ENCODE measurements around the gene DPP9. TPM values are rescaled to one million over a fixed set of nuclear protein-coding genes. Genes with fewer than 3 reads are reported as not detected.

DPP9 gene
- total and polyA plus RNA-seq, 7 experiments from 2014 or later, result 16.4 to 90.7 (median 80.1) TPM

GRCh38 chr19:4662812-4663211 lies 60.8 kb downstream of the DPP9 start:
- Mint-ChIP-seq H3K27me3 (no peaks in the 10 kb centered on the region), H3K4me3 (no peak overlapping the region), H3K9me3 (no peaks in the 10 kb centered on the region), H3K4me1 (peaks cover 0 to 11% (median 4%) of the 10 kb centered on the region in 7 donors), H3K27ac (peak overlapping the region in 2 of 9 donors; percentile 36 to 52), H3K36me3 (peaks cover 0 to 16% (median 4%) of the 10 kb centered on the region in 5 donors)
- peaks cover 0 to 80% (median 23%) of the 10 kb centered on the region in 3 experiments for H3K36me3 ChIP-seq (ENCODE audit: control insufficient read depth in 2 of 3, insufficient read depth in 3 of 3, low read length in 3 of 3)
- H3K27ac ChIP-seq (ENCODE audit: low read depth, low read length), result no peak overlapping the region
- ATAC-seq, result no peak
- no peak for DNase-seq
- CTCF ChIA-PET, result no interaction called here
- H3K4me1 ChIP-seq (ENCODE audit: control insufficient read depth in 2 of 2, insufficient read depth in 2 of 2, low read length in 2 of 2), result no peaks in the 10 kb centered on the region
- no peak overlapping the region for H3K4me3 ChIP-seq (ENCODE audit: low read length)
- H3K9me3 ChIP-seq (ENCODE audit: control insufficient read depth in 2 of 3, low read length in 3 of 3), result no peaks in the 10 kb centered on the region
- intact Hi-C loops (cut with micrococcal nuclease), result no loop called here
- H3K27me3 ChIP-seq (ENCODE audit: control insufficient read depth in 2 of 2, insufficient read depth in 2 of 2, low read length in 2 of 2), result no peaks in the 10 kb centered on the region
- POLR2A ChIA-PET, result no interaction called here

- Histone ChIP-seq H3K27ac (ENCODE audit: low read depth, low read length) (no peak overlapping the region), H3K36me3 (ENCODE audit: control insufficient read depth in 2 of 3, insufficient read depth in 3 of 3, low read length in 3 of 3) (peaks cover 0 to 81% (median 23%) of the 10 kb centered on the region in 3 experiments), H3K9me3 (ENCODE audit: control insufficient read depth in 2 of 3, low read length in 3 of 3) (no peaks in the 10 kb centered on the region), H3K4me1 (ENCODE audit: control insufficient read depth in 2 of 2, insufficient read depth in 2 of 2, low read length in 2 of 2) (no peaks in the 10 kb centered on the region), H3K4me3 (ENCODE audit: low read length) (no peak overlapping the region), H3K27me3 (ENCODE audit: control insufficient read depth in 2 of 2, insufficient read depth in 2 of 2, low read length in 2 of 2) (no peaks in the 10 kb centered on the region)
- POLR2A ChIA-PET, result no interaction called here
- Mint-ChIP-seq H3K36me3 (peaks cover 0 to 14% (median 4%) of the 10 kb centered on the region in 5 donors), H3K9me3 (no peaks in the 10 kb centered on the region), H3K27ac (no peak overlapping the region), H3K27me3 (no peaks in the 10 kb centered on the region), H3K4me1 (peaks cover 0 to 11% (median 4%) of the 10 kb centered on the region in 7 donors), H3K4me3 (no peak overlapping the region)
- ATAC-seq (no peak), DNase-seq (no peak)
- intact Hi-C loops (cut with micrococcal nuclease), result no loop called here
- CTCF ChIA-PET, result no interaction called here
Observed at GRCh38 chr19:4662020-4662695, 61.5 kb downstream of the DPP9 start.

- H3K9me3 Mint-ChIP-seq, result no peaks in the 10 kb centered on the region
- CTCF ChIA-PET, result no interaction called here
Observed at GRCh38 chr19:4660993-4661392, 62.6 kb downstream of the DPP9 start.

GRCh38 chr19:4660181-4660791 lies 63.4 kb downstream of the DPP9 start:
- POLR2A ChIA-PET, result no interaction called here
- H3K27ac Mint-ChIP-seq, result peak overlapping the region in 1 of 9 donors; percentile 34
- ATAC-seq, result peak; percentile 26

More at GRCh38 chr19:4660993-4661392, 62.6 kb downstream of the DPP9 start:
- H3K4me1 ChIP-seq (ENCODE audit: control insufficient read depth in 2 of 2, insufficient read depth in 2 of 2, low read length in 2 of 2), result no peaks in the 10 kb centered on the region
- H3K9me3 ChIP-seq (ENCODE audit: control insufficient read depth in 2 of 3, low read length in 3 of 3), result no peaks in the 10 kb centered on the region
- Mint-ChIP-seq H3K27me3 (no peaks in the 10 kb centered on the region), H3K27ac (peak overlapping the region in 4 of 9 donors; percentile 49 to 72 (median 57)), H3K36me3 (peaks cover 0 to 14% (median 4%) of the 10 kb centered on the region in 5 donors), H3K4me3 (no peak overlapping the region), H3K4me1 (peaks cover 0 to 11% (median 4%) of the 10 kb centered on the region in 7 donors)
- no peak for DNase-seq
- POLR2A ChIA-PET, result no interaction called here
- intact Hi-C loops (cut with micrococcal nuclease), result no loop called here
- no peak overlapping the region for H3K27ac ChIP-seq (ENCODE audit: low read depth, low read length)
- no peak overlapping the region for H3K4me3 ChIP-seq (ENCODE audit: low read length)
- no peaks in the 10 kb centered on the region for H3K27me3 ChIP-seq (ENCODE audit: control insufficient read depth in 2 of 2, insufficient read depth in 2 of 2, low read length in 2 of 2)
- ATAC-seq, result no peak
- peaks cover 0 to 83% (median 23%) of the 10 kb centered on the region in 3 experiments for H3K36me3 ChIP-seq (ENCODE audit: control insufficient read depth in 2 of 3, insufficient read depth in 3 of 3, low read length in 3 of 3)

GRCh38 chr19:4657835-4658234 lies 65.8 kb downstream of the DPP9 start:
- Histone ChIP-seq H3K4me1 (ENCODE audit: control insufficient read depth in 2 of 2, insufficient read depth in 2 of 2, low read length in 2 of 2) (no peaks in the 10 kb centered on the region), H3K36me3 (ENCODE audit: control insufficient read depth in 2 of 3, insufficient read depth in 3 of 3, low read length in 3 of 3) (peaks cover 0 to 80% (median 14%) of the 10 kb centered on the region in 3 experiments), H3K9me3 (ENCODE audit: control insufficient read depth in 2 of 3, low read length in 3 of 3) (no peaks in the 10 kb centered on the region), H3K27ac (ENCODE audit: low read depth, low read length) (no peak overlapping the region), H3K27me3 (ENCODE audit: control insufficient read depth in 2 of 2, insufficient read depth in 2 of 2, low read length in 2 of 2) (no peaks in the 10 kb centered on the region), H3K4me3 (ENCODE audit: low read length) (no peak overlapping the region)
- Mint-ChIP-seq H3K36me3 (peaks cover 4 to 23% (median 6%) of the 10 kb centered on the region in 5 donors), H3K9me3 (no peaks in the 10 kb centered on the region), H3K4me3 (no peak overlapping the region), H3K27ac (peak overlapping the region in 2 of 9 donors; percentile 16 to 17), H3K4me1 (peaks cover 0 to 8% (median 5%) of the 10 kb centered on the region in 7 donors), H3K27me3 (no peaks in the 10 kb centered on the region)
- POLR2A ChIA-PET, result no interaction called here
- no peak for ATAC-seq
- CTCF ChIA-PET, result no interaction called here
- DNase-seq, result no peak
- intact Hi-C loops (cut with micrococcal nuclease), result no loop called here

More at GRCh38 chr19:4660181-4660791, 63.4 kb downstream of the DPP9 start:
- peak in 1 of 9 donors; percentile 20 for DNase-seq
- H3K4me3 Mint-ChIP-seq, result no peak overlapping the region
- peaks cover 0 to 81% (median 23%) of the 10 kb centered on the region in 3 experiments for H3K36me3 ChIP-seq (ENCODE audit: control insufficient read depth in 2 of 3, insufficient read depth in 3 of 3, low read length in 3 of 3)
- CTCF ChIA-PET, result interaction anchor here (1.0 kb wide), 1 partner anchor 24 kb away, joined by 4 read pairs; no protein-coding TSS in a partner anchor
- H3K4me1 ChIP-seq (ENCODE audit: control insufficient read depth in 2 of 2, insufficient read depth in 2 of 2, low read length in 2 of 2), result no peaks in the 10 kb centered on the region
- no peak overlapping the region for H3K27ac ChIP-seq (ENCODE audit: low read depth, low read length)
- no peaks in the 10 kb centered on the region for H3K27me3 Mint-ChIP-seq
- H3K9me3 ChIP-seq (ENCODE audit: control insufficient read depth in 2 of 3, low read length in 3 of 3), result no peaks in the 10 kb centered on the region
- H3K9me3 Mint-ChIP-seq, result no peaks in the 10 kb centered on the region
- H3K36me3 Mint-ChIP-seq, result peaks cover 0 to 14% (median 4%) of the 10 kb centered on the region in 5 donors
- H3K27me3 ChIP-seq (ENCODE audit: control insufficient read depth in 2 of 2, insufficient read depth in 2 of 2, low read length in 2 of 2), result no peaks in the 10 kb centered on the region
- H3K4me3 ChIP-seq (ENCODE audit: low read length), result no peak overlapping the region
- H3K4me1 Mint-ChIP-seq, result peaks cover 0 to 10% (median 4%) of the 10 kb centered on the region in 7 donors
- intact Hi-C loops (cut with micrococcal nuclease), result no loop called here

- Histone ChIP-seq H3K27me3 (ENCODE audit: control insufficient read depth in 2 of 2, insufficient read depth in 2 of 2, low read length in 2 of 2) (no peaks in the 10 kb centered on the region), H3K4me1 (ENCODE audit: control insufficient read depth in 2 of 2, insufficient read depth in 2 of 2, low read length in 2 of 2) (no peaks in the 10 kb centered on the region), H3K36me3 (ENCODE audit: control insufficient read depth in 2 of 3, insufficient read depth in 3 of 3, low read length in 3 of 3) (peaks cover 0 to 80% (median 14%) of the 10 kb centered on the region in 3 experiments), H3K27ac (ENCODE audit: low read depth, low read length) (no peak overlapping the region), H3K9me3 (ENCODE audit: control insufficient read depth in 2 of 3, low read length in 3 of 3) (no peaks in the 10 kb centered on the region), H3K4me3 (ENCODE audit: low read length) (no peak overlapping the region)
- no peak for DNase-seq
- Mint-ChIP-seq H3K9me3 (no peaks in the 10 kb centered on the region), H3K27ac (no peak overlapping the region), H3K27me3 (no peaks in the 10 kb centered on the region), H3K36me3 (peaks cover 4 to 23% (median 6%) of the 10 kb centered on the region in 5 donors), H3K4me3 (no peak overlapping the region), H3K4me1 (peaks cover 0 to 8% (median 4%) of the 10 kb centered on the region in 7 donors)
- intact Hi-C loops (cut with micrococcal nuclease), result no loop called here
- ChIA-PET POLR2A (no interaction called here), CTCF (no interaction called here)
- ATAC-seq, result no peak
Observed at GRCh38 chr19:4657262-4657661, 66.4 kb downstream of the DPP9 start.

All from naive thymus-derived CD4-positive, alpha-beta T cell (primary cell).